ENCODE results near the gene USP34.
"Not testable (repeated sequence)": the region's sequence is repeated elsewhere in the genome, so short reads cannot be mapped to it uniquely, and the experiment has no call there.

Gene USP34

GRCh38 chr2:61420991-61421544, 49.8 kb downstream of the USP34 start:
- no peak for DNase-seq

GRCh38 chr2:61419570-61419969, 51.3 kb downstream of the USP34 start:
- DNase-seq = no peak

- no peak for DNase-seq
Observed at GRCh38 chr2:61419129-61419528, 51.8 kb downstream of the USP34 start.

GRCh38 chr2:61416871-61417645, 53.8 kb downstream of the USP34 start:
- DNase-seq = no peak

- DNase-seq = no peak
Observed at GRCh38 chr2:61415265-61415664, 55.6 kb downstream of the USP34 start.

GRCh38 chr2:61414674-61415073, 56.2 kb downstream of the USP34 start:
- DNase-seq = no peak

- DNase-seq = no peak
Observed at GRCh38 chr2:61411109-61411508, 59.8 kb downstream of the USP34 start.

- DNase-seq = no peak
Observed at GRCh38 chr2:61410185-61410584, 60.7 kb downstream of the USP34 start.

GRCh38 chr2:61405813-61406212, 65.1 kb downstream of the USP34 start:
- DNase-seq = no peak

GRCh38 chr2:61404438-61404837, 66.4 kb downstream of the USP34 start:
- no peak for DNase-seq

- no peak for DNase-seq
Observed at GRCh38 chr2:61398413-61398812, 72.5 kb downstream of the USP34 start.

GRCh38 chr2:61396005-61396404, 74.9 kb downstream of the USP34 start:
- no peak for DNase-seq

- DNase-seq = not testable (repeated sequence)
Observed at GRCh38 chr2:61387588-61387987, 83.3 kb downstream of the USP34 start.

GRCh38 chr2:61380882-61381197, 90.0 kb downstream of the USP34 start:
- not testable (repeated sequence) for DNase-seq

- DNase-seq = peak; percentile 18
Observed at GRCh38 chr2:61380056-61380881, 90.6 kb downstream of the USP34 start.

GRCh38 chr2:61379521-61379920, 91.4 kb downstream of the USP34 start:
- no peak for DNase-seq

- DNase-seq = no peak
Observed at GRCh38 chr2:61378281-61378680, 92.6 kb downstream of the USP34 start.

- no peak for DNase-seq
Observed at GRCh38 chr2:61377046-61377445, 93.8 kb downstream of the USP34 start.

- no peak for DNase-seq
Observed at GRCh38 chr2:61376211-61376610, 94.7 kb downstream of the USP34 start.

GRCh38 chr2:61371027-61371426, 99.9 kb downstream of the USP34 start:
- no peak for DNase-seq

GRCh38 chr2:61368687-61369665, 101.9 kb downstream of the USP34 start:
- no peak for DNase-seq

GRCh38 chr2:61367177-61367576, 103.7 kb downstream of the USP34 start:
- DNase-seq = no peak

- DNase-seq = no peak
Observed at GRCh38 chr2:61363580-61363979, 107.3 kb downstream of the USP34 start.
